H9 (cell line): Measurements from ENCODE around the gene UQCR11. TPM values are rescaled to one million over a fixed set of nuclear protein-coding genes. Genes with fewer than 3 reads are reported as not detected.

Experiments used
- DNase-seq: peaks from one replicate; pipeline ENCODE4 v3.0.0-alpha.2; 2017
- H2AFZ ChIP-seq: one replicate; pipeline ENCODE4 v1.6.1; 2013; ENCODE audit warnings: mild to moderate bottlenecking, low read length, control low read depth, moderate library complexity
- H2AK5ac ChIP-seq: 2 replicates; pipeline ENCODE4 v1.6.1; 2013; ENCODE audit warnings: low read length, control low read depth, mixed read lengths; ENCODE audit not compliant: insufficient read length
- H2BK120ac ChIP-seq: one replicate; pipeline ENCODE4 v1.6.1; 2013; ENCODE audit warnings: low read depth, mild to moderate bottlenecking, low read length, control low read depth, inconsistent platforms; ENCODE audit not compliant: poor library complexity, severe bottlenecking
- H2BK12ac ChIP-seq: 2 replicates; pipeline ENCODE4 v1.6.1; 2013; ENCODE audit warnings: low read length, control low read depth, mixed read lengths, low read depth; ENCODE audit not compliant: insufficient read length
- H2BK15ac ChIP-seq: 2 replicates; pipeline ENCODE4 v1.6.1; 2013; ENCODE audit warnings: low read depth, low read length, control low read depth
- H2BK20ac ChIP-seq: one replicate; pipeline ENCODE4 v1.6.1; 2013; ENCODE audit warnings: low read depth, mild to moderate bottlenecking, low read length, control low read depth, inconsistent platforms; ENCODE audit not compliant: poor library complexity, severe bottlenecking
- H2BK5ac ChIP-seq: 2 replicates; pipeline ENCODE4 v1.6.1; 2013; ENCODE audit warnings: low read length, control low read depth, mixed read lengths; ENCODE audit not compliant: insufficient read length
- H3K14ac ChIP-seq: 2 replicates; pipeline ENCODE4 v1.6.1; 2013; ENCODE audit warnings: low read length, control low read depth; ENCODE audit not compliant: insufficient read depth
- H3K18ac ChIP-seq: 2 replicates; pipeline ENCODE4 v1.6.1; 2013; ENCODE audit warnings: low read depth, mild to moderate bottlenecking, mixed read lengths, low read length, control low read depth; ENCODE audit not compliant: insufficient read length
- H3K23ac ChIP-seq: 2 replicates; pipeline ENCODE4 v1.6.1; 2013; ENCODE audit warnings: low read length, control low read depth, mixed read lengths, low read depth; ENCODE audit not compliant: insufficient read length
- H3K23me2 ChIP-seq: 2 replicates; pipeline ENCODE4 v1.6.1; 2013; ENCODE audit warnings: low read depth, mild to moderate bottlenecking, mixed read lengths, low read length, control low read depth; ENCODE audit not compliant: insufficient read length, poor library complexity, severe bottlenecking
- H3K27ac ChIP-seq: 2 replicates; pipeline ENCODE4 v1.5.1; 2013; ENCODE audit warnings: low read length, control low read depth, mixed read lengths, low read depth; ENCODE audit not compliant: insufficient read length
- H3K27me3 ChIP-seq: 2 replicates; pipeline ENCODE4 v1.6.1; 2013; ENCODE audit warnings: low read length, control low read depth, inconsistent platforms; ENCODE audit not compliant: insufficient read depth
- H3K4ac ChIP-seq: 2 replicates; pipeline ENCODE4 v1.6.1; 2013; ENCODE audit warnings: low read depth, mild to moderate bottlenecking, control low read depth, inconsistent platforms, low read length, moderate library complexity
- H3K4me1 ChIP-seq: 2 replicates; pipeline ENCODE4 v1.6.1; 2013; ENCODE audit warnings: low read length, control low read depth, inconsistent platforms; ENCODE audit not compliant: insufficient read depth
- H3K4me2 ChIP-seq: 2 replicates; pipeline ENCODE4 v1.6.1; 2013; ENCODE audit warnings: low read length, control low read depth, mixed read lengths; ENCODE audit not compliant: insufficient read length, insufficient read depth
- H3K56ac ChIP-seq: 2 replicates; pipeline ENCODE4 v1.6.1; 2013; ENCODE audit warnings: low read depth, mild to moderate bottlenecking, mixed read lengths, low read length, control low read depth; ENCODE audit not compliant: insufficient read length
- H3K79me1 ChIP-seq: 2 replicates; pipeline ENCODE4 v1.6.1; 2013; ENCODE audit warnings: low read depth, mild to moderate bottlenecking, moderate library complexity, low read length, control low read depth, inconsistent platforms; ENCODE audit not compliant: insufficient read depth, poor library complexity, severe bottlenecking
- H3K79me2 ChIP-seq: 2 replicates; pipeline ENCODE4 v1.6.1; 2013; ENCODE audit warnings: low read length, control low read depth, inconsistent platforms; ENCODE audit not compliant: insufficient read depth
- H3K9ac ChIP-seq: 2 replicates; pipeline ENCODE4 v1.6.1; 2013; ENCODE audit warnings: low read length, control low read depth, mixed read lengths; ENCODE audit not compliant: insufficient read length; ENCODE audit errors: extremely low read depth
- H3K9me3 ChIP-seq: one replicate; pipeline ENCODE4 v1.6.1; 2013; ENCODE audit warnings: low read depth, low read length, inconsistent platforms; ENCODE audit not compliant: control insufficient read depth
- H3T11ph ChIP-seq: one replicate; pipeline ENCODE4 v1.6.1; 2013; ENCODE audit warnings: mild to moderate bottlenecking, low read length, control low read depth, inconsistent platforms
- H4K20me1 ChIP-seq: one replicate; pipeline ENCODE4 v1.6.1; 2013; ENCODE audit not compliant: control insufficient read depth, insufficient read length, insufficient read depth
- H4K5ac ChIP-seq: 2 replicates; pipeline ENCODE4 v1.6.1; 2013; ENCODE audit warnings: low read depth, mild to moderate bottlenecking, mixed read lengths, low read length, control low read depth; ENCODE audit not compliant: insufficient read length
- H4K8ac ChIP-seq: replicated peaks from 2 replicates; pipeline ENCODE4 v1.6.1; 2013; ENCODE audit warnings: low read length, control low read depth, mixed read lengths, low read depth; ENCODE audit not compliant: insufficient read length
- H4K91ac ChIP-seq: 2 replicates; pipeline ENCODE4 v1.6.1; 2013; ENCODE audit warnings: low read depth, mild to moderate bottlenecking, moderate library complexity, mixed read lengths, low read length, control low read depth; ENCODE audit not compliant: insufficient read length
- H3K27ac Mint-ChIP-seq, 3 experiments: 2 replicates in 2 of 3; 3 replicates in 1 of 3; pipeline ENCODE4 v1.8.0; 2020 to 2021; ENCODE audit warnings: mixed read lengths in 3 of 3, mild to moderate bottlenecking in 1 of 3, moderate library complexity in 1 of 3
- H3K27me3 Mint-ChIP-seq: 2 replicates; pipeline ENCODE4 v1.8.0; 2021; ENCODE audit warnings: low read depth, mild to moderate bottlenecking, moderate library complexity, mixed read lengths
- H3K36me3 Mint-ChIP-seq, 3 experiments: 2 replicates in 2 of 3; 3 replicates in 1 of 3; pipeline ENCODE4 v1.8.0; 2020 to 2021; ENCODE audit warnings: low read depth in 3 of 3, mixed read lengths in 3 of 3; ENCODE audit not compliant: insufficient read depth in 1 of 3
- H3K4me1 Mint-ChIP-seq, 2 experiments: 2 replicates each; pipeline ENCODE4 v1.8.0; 2020; ENCODE audit warnings: mixed read lengths in 2 of 2
- H3K4me3 Mint-ChIP-seq, 2 experiments: 2 replicates in 1 of 2; 3 replicates in 1 of 2; pipeline ENCODE4 v1.8.0; 2020 to 2021; ENCODE audit warnings: mild to moderate bottlenecking in 2 of 2, mixed read lengths in 2 of 2, moderate library complexity in 1 of 2
- H3K9me3 Mint-ChIP-seq, 2 experiments: 2 replicates in 1 of 2; 3 replicates in 1 of 2; pipeline ENCODE4 v1.8.0; 2020; ENCODE audit warnings: mild to moderate bottlenecking in 2 of 2, mixed read lengths in 2 of 2, moderate library complexity in 1 of 2
- WGBS: extraction: QIAGEN DNeasy Blood & Tissue Kit; methylation state at CpG from one replicate; pipeline ENCODE4 v1.1.7; 2013; ENCODE audit warnings: missing lambda C conversion rate, low lambda C conversion rate, mixed read lengths; ENCODE audit not compliant: insufficient read length; ENCODE audit errors: extremely low coverage; 5-methylcytosine and 5-hydroxymethylcytosine counted together
- total RNA-seq: library from RNA; stranded (reverse); gene quantifications from 2 replicates; pipeline ENCODE4 v1.2.1, GENCODE V29; 2021
- TF ChIP-seq, protein P1 (sequence below): fragments of 200-600 bp; sonication (generic); conservative IDR thresholded peaks from 3 replicates; pipeline ENCODE4 v1.8.0; 2021; ENCODE audit warnings: antibody characterized with exemption, mild to moderate bottlenecking

Gene UQCR11
- total RNA-seq, 1 experiment from 2014 or later = 174 TPM

DNA sequence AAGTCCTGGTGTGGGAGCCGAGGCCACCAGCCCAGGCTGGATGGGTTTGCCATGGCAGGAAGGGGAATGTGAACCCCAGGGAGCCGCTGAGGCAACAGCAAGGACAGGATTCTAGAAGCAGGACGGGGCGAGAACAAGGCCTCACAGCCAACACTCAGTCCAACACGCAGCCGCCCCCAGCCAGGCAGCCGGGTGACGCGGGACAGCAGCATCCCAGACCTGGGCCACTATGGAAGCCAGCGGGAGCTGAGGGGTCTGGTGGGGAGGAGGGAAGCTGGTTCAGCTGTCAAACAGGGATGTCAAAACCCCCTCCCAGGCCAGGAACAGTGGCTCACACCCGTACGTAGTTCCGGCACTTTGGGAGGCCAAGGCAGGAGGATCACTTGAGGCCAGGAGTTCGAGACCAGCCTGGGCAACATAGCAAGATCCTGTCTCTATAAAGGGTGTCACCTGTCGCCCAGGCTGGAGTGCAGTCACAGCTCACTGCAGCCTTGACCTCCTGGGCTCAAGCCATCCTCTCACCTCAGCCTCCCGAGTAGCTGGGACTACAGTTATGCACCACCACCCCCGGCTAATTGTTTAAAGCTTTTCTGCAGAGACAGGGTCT is 43.9 kb downstream of the UQCR11 start:
- no peak overlapping the region; the same call in 1 of the 2 replicates for H3K14ac ChIP-seq
- no peaks in the 10 kb centered on the region for H3K4me1 ChIP-seq
- H3K9me3 ChIP-seq = no peaks in the 10 kb centered on the region
- no peak overlapping the region for H2BK120ac ChIP-seq
- H4K8ac ChIP-seq = no peak overlapping the region
- H3K56ac ChIP-seq = no peak overlapping the region
- no peak overlapping the region for H4K5ac ChIP-seq
- H3K4me2 ChIP-seq = no peak overlapping the region
- no peak overlapping the region for H2BK12ac ChIP-seq
- no peak overlapping the region for H3T11ph ChIP-seq
- H2BK15ac ChIP-seq = no peak overlapping the region
- DNase-seq = no peak
- no peak overlapping the region for H3K4me3 Mint-ChIP-seq
- no peak overlapping the region for H2BK20ac ChIP-seq
- H3K9ac ChIP-seq = no peak overlapping the region
- H3K23me2 ChIP-seq = no peaks in the 10 kb centered on the region
- H2BK5ac ChIP-seq = no peak overlapping the region
- H4K91ac ChIP-seq = no peak overlapping the region
- WGBS = no CpG with 5 or more reads among the region's 17 CpGs
- no peaks in the 10 kb centered on the region for H3K9me3 Mint-ChIP-seq
- no peak overlapping the region for H3K18ac ChIP-seq
- no peak overlapping the region for H2AFZ ChIP-seq
- no peak overlapping the region for H3K27ac ChIP-seq
- no peak overlapping the region for H3K23ac ChIP-seq
- H2AK5ac ChIP-seq = no peak overlapping the region
- H3K27me3 Mint-ChIP-seq = no peaks in the 10 kb centered on the region
- H3K4ac ChIP-seq = no peak overlapping the region
- peaks cover 0 to 11% of the 10 kb centered on the region in 2 experiments; a peak in 2 of 4 replicates for H3K4me1 Mint-ChIP-seq
- H4K20me1 ChIP-seq = no peaks in the 10 kb centered on the region
- TF ChIP-seq, protein P1, sequence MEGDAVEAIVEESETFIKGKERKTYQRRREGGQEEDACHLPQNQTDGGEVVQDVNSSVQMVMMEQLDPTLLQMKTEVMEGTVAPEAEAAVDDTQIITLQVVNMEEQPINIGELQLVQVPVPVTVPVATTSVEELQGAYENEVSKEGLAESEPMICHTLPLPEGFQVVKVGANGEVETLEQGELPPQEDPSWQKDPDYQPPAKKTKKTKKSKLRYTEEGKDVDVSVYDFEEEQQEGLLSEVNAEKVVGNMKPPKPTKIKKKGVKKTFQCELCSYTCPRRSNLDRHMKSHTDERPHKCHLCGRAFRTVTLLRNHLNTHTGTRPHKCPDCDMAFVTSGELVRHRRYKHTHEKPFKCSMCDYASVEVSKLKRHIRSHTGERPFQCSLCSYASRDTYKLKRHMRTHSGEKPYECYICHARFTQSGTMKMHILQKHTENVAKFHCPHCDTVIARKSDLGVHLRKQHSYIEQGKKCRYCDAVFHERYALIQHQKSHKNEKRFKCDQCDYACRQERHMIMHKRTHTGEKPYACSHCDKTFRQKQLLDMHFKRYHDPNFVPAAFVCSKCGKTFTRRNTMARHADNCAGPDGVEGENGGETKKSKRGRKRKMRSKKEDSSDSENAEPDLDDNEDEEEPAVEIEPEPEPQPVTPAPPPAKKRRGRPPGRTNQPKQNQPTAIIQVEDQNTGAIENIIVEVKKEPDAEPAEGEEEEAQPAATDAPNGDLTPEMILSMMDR = no peak
- H3K79me1 ChIP-seq = peaks cover 8% of the 10 kb centered on the region
- peaks cover 41% of the 10 kb centered on the region; the same call in 1 of the 2 replicates for H3K79me2 ChIP-seq
- H3K27me3 ChIP-seq = no peaks in the 10 kb centered on the region
- peaks cover 8 to 51% (median 43%) of the 10 kb centered on the region in 3 experiments; a peak in 6 of 7 replicates for H3K36me3 Mint-ChIP-seq
- peak overlapping the region; percentile 49 to 84 (median 52); a peak in 1 of 7 replicates for H3K27ac Mint-ChIP-seq
